ENCODE results near the gene PRM3. TPM values are rescaled to one million over a fixed set of nuclear protein-coding genes. Genes with fewer than 3 reads are reported as not detected.

Gene PRM3
- total RNA-seq, 1 donor from 2014 or later: not detected

GRCh38 chr16:11253995-11254912 lies 19.2 kb downstream of the PRM3 start:
- intact Hi-C loops (cut with DNase I): loop anchor here (10.0 kb wide), 2 partner anchors 119 to 411 kb away; partner anchors contain the start of gene SNN
- TF ChIP-seq CTCF (IDR thresholded peaks at IDR 0.05): no peak
- H3K9me3 ChIP-seq: no peaks in the 10 kb centered on the region
- H3K27me3 ChIP-seq: no peaks in the 10 kb centered on the region
- H3K36me3 ChIP-seq: no peaks in the 10 kb centered on the region
- H3K27ac ChIP-seq: peak overlapping the region; percentile 14 to 90
- H3K4me1 ChIP-seq: peaks cover 10 to 24% of the 10 kb centered on the region in 2 donors
- no peak for DNase-seq (ENCODE audit: low spot score in 2 of 2)
- peak overlapping the region; percentile 79 to 80 for H3K4me3 ChIP-seq

- H3K4me3 ChIP-seq: peak overlapping the region in 1 of 2 donors; percentile 79
- H3K27me3 ChIP-seq: no peaks in the 10 kb centered on the region
- no peaks in the 10 kb centered on the region for H3K36me3 ChIP-seq
- DNase-seq (ENCODE audit: low spot score in 2 of 2): no peak
- H3K27ac ChIP-seq: peak overlapping the region; percentile 14 to 55
- TF ChIP-seq CTCF (IDR thresholded peaks at IDR 0.05): no peak
- no peaks in the 10 kb centered on the region for H3K9me3 ChIP-seq
- intact Hi-C loops (cut with DNase I): loop anchor here (10.0 kb wide), 2 partner anchors 119 to 411 kb away; partner anchors contain the start of gene SNN
- peaks cover 7 to 16% of the 10 kb centered on the region in 2 donors for H3K4me1 ChIP-seq
Observed at GRCh38 chr16:11253009-11253994, 20.1 kb downstream of the PRM3 start.

- intact Hi-C loops (cut with DNase I): loop anchor here (10.0 kb wide), 2 partner anchors 118 to 412 kb away; partner anchors contain the start of gene SNN
- DNase-seq (ENCODE audit: low spot score in 2 of 2): no peak
- Histone ChIP-seq H3K36me3 (no peaks in the 10 kb centered on the region), H3K27me3 (no peaks in the 10 kb centered on the region), H3K27ac (peak overlapping the region in 1 of 2 donors; percentile 55), H3K4me3 (no peak overlapping the region), H3K4me1 (peaks cover 7 to 15% of the 10 kb centered on the region in 2 donors), H3K9me3 (no peaks in the 10 kb centered on the region)
- TF ChIP-seq CTCF (IDR thresholded peaks at IDR 0.05): no peak
Observed at GRCh38 chr16:11252482-11252931, 20.9 kb downstream of the PRM3 start.

GRCh38 chr16:11251525-11252481 lies 21.6 kb downstream of the PRM3 start:
- Histone ChIP-seq H3K36me3 (no peaks in the 10 kb centered on the region), H3K27ac (no peak overlapping the region), H3K4me3 (no peak overlapping the region), H3K4me1 (peaks cover 7 to 10% of the 10 kb centered on the region in 2 donors), H3K27me3 (no peaks in the 10 kb centered on the region), H3K9me3 (no peaks in the 10 kb centered on the region)
- intact Hi-C loops (cut with DNase I): loop anchor here (10.0 kb wide), 2 partner anchors 117 to 413 kb away; partner anchors contain the start of gene SNN
- no peak for DNase-seq (ENCODE audit: low spot score in 2 of 2)
- TF ChIP-seq CTCF (IDR thresholded peaks at IDR 0.05): no peak

Measured in ascending aorta (tissue), 2 donors.